HG03378 (cell line): ENCODE measurements around the gene ADORA2B.
"Not testable (repeated sequence)": the region's sequence is repeated elsewhere in the genome, so short reads cannot be mapped to it uniquely, and the experiment has no call there.

Source experiments
- ATAC-seq: cut with Tn5 transposase; IDR thresholded peaks from one replicate; pipeline ENCODE4 v1.9.1; 2021; ENCODE audit warnings: mild to moderate bottlenecking, moderate library complexity; ENCODE audit not compliant: unreplicated experiment

The ADORA2B gene

DNA sequence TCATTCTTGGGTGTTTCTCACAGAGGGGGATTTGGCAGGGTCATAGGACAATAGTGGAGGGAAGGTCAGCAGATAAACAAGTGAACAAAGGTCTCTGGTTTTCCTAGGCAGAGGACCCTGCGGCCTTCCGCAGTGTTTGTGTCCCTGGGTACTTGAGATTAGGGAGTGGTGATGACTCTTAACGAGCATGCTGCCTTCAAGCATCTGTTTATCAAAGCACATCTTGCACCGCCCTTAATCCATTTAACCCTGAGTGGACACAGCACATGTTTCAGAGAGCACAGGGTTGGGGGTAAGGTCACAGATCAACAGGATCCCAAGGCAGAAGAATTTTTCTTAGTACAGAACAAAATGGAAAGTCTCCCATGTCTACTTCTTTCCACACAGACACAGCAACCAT, 34.1 kb downstream of the ADORA2B start:
- ATAC-seq, result not testable (repeated sequence)

DNA sequence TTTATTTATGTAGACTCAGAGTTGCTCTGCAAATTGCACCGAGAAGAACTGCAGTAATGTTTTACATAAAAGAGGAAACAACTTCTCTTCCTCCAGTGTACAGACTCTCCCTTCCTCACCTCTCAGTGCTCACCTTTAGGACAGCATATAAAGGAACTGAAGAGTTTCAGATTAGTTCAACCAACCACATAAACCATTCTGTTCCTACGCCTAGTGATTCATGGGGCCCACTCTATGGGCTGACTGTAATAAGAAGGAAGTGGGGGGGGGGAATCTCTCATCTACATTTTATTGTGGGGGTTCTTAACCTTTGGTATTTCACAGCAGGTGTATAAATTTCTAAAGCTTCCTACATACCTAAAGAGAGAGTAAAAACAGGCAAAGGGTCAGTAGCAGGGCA, 36.3 kb downstream of the ADORA2B start:
- peak; percentile 92 for ATAC-seq

DNA sequence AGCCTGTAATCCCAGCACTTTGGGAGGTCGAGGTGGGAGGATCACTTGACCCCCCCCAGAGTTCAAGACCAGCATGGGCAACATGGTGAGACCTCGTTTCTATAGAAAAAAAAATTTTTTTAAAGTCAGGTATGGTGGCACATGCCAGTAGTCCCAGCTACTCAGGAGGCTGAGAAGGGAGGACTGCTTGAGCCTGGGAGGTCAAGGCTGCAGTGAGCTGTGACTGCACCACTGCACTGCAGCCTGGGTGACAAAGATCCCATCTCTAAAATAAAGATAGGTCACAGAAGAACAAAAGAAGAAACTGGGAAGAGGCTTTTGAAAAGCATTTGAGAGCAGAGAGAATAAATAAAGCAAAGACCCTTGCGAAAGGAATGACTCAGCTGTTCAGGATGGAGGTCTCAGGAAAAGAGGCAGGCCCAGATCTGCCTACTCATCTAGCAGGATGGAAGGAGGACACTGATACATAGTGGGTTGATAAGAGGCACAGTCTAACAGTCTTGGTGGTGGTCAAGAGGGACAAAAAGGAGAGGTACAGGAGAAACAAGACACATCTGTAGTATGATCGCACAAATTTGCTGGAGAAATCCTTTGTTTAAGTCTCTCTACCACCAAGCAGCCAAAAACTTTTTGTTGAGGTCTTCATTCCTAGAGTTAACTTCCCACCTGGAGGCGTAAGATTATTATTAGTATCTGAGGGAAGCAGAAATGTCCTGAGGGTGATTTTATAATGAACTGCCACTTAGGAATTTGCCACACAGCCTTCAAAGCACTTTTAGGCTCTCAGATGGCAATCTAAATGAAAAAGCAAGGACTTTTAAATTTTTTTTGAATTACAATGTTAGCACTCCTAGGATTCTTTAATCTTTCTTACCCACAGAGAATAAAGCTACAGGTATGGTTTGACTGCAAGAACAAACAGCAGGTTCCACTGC, 37.0 kb downstream of the ADORA2B start:
- ATAC-seq, result no peak

- ATAC-seq, result no peak
These were observed 51.4 kb downstream of the ADORA2B start for GRCh38 chr17:15996322-15996721.

DNA sequence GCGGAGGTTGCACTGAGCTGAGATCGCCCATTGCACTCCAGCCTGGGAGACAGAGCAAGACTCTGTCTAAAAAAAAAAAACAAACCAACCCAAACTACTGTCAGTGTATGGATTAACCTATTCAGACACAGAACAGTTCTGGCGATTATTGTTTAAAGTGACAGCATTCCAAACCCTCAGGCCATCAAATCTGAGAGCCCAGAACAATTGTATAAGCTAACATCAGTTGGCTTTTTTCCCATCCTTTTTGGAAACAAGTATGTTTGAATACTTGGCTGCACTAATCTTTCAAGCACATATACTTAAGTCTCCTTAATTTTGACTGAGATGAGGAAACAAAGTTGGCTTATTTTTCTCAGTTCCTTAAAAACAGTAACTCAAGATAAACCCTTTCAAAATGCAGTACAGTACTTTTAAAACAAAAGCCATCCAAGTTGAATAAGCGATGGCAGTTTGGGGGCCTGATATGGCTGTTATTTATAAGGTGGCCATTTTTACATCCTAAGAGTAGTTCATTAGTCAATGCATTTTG, 53.2 kb downstream of the ADORA2B start:
- no peak for ATAC-seq

GRCh38 chr17:15999141-15999973, 54.4 kb downstream of the ADORA2B start, which contains the start of the genes TTC19 and ZSWIM7:
TTC19 (plus strand) TSS chr17:15999824; CDS start chr17:15999849, 25 bp downstream.
ZSWIM7 (minus strand) TSS chr17:15999704; CDS start chr17:15999594, 110 bp downstream.
- ATAC-seq, result peak; percentile 86

- peak; percentile 18 for ATAC-seq
These were observed 55.3 kb downstream of the ADORA2B start for GRCh38 chr17:15999974-16000827.

GRCh38 chr17:16001226-16001897, 56.4 kb downstream of the ADORA2B start:
- ATAC-seq, result no peak

GRCh38 chr17:16002708-16003260, 57.9 kb downstream of the ADORA2B start:
- no peak for ATAC-seq

DNA sequence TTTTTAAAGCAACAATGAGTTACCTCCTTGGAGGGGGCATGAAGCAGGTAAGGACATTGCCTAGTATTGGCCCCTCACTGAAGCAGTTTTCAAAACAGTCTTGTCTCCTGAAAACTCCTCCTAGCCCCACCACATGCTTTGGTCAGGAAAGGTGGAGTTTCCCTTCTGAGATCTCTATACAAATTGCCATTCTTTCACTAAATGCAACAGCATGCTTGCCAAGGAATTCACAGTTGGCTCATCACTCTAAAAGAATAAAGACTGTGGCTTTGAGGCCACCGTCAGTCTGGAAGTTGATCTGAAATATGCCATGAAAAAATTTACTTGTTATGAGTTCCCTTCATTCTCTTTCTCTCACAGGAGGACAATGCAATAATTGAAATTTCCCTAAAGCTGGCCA, 58.9 kb downstream of the ADORA2B start:
- ATAC-seq, result no peak

GRCh38 chr17:16005636-16006035, 60.7 kb downstream of the ADORA2B start:
- ATAC-seq, result no peak

DNA sequence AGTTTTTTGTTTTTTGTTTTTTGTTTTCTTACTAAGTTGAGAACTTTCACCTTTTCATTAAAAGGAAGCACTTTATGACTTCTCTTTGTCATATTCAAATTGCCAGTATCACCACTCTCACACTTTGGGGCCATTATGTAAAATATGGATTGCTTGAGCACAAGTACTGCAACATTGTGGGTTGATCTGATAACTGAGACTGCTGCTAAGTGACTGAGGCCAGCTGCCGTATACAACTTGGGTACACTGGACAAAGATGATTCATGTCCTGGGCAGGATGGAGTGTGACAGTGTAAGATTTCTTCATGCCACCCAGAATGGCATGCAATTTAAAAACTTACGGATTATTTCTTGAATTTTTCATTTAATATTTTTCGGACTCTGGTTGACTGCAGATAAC, 62.5 kb downstream of the ADORA2B start:
- no peak for ATAC-seq

GRCh38 chr17:16013943-16014407, 69.0 kb downstream of the ADORA2B start:
- no peak for ATAC-seq

DNA sequence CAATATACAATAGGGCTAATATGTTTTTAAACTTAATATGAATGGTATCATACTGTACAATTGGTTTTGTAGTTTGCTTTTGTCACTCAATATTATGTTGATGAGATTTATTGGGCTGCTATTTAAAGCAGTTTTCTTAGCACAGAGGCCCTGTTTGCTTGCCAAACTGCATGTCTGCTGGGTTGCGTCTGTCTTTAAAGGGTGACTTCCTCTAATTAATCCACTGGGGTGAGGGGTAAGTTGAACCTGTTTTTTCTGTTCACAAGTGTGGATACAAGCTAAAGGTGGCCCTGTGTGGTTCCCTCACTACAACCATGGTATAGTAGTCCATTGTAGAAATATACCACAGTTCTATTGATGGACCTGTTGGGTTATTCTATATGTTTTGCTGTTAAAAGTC, 74.4 kb downstream of the ADORA2B start:
- no peak for ATAC-seq

DNA sequence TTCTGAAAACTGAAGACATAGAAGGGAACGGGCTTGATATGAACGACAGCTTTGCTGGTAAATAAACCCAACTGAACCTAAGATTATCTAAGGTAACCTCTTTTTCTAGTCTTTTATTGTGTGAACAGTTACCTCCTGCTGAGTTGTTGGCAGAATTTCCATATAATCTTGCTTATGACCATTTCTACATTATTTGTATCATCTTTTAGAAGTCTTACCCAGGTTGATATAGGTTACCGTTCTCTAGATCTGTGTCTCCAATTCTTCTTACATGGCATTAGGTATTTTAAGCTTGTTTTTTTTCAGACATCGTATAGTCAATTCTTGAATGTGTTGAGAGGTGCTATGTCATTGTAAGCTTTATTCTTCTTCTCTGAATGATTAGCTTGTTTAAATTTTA, 79.0 kb downstream of the ADORA2B start:
- no peak for ATAC-seq

DNA sequence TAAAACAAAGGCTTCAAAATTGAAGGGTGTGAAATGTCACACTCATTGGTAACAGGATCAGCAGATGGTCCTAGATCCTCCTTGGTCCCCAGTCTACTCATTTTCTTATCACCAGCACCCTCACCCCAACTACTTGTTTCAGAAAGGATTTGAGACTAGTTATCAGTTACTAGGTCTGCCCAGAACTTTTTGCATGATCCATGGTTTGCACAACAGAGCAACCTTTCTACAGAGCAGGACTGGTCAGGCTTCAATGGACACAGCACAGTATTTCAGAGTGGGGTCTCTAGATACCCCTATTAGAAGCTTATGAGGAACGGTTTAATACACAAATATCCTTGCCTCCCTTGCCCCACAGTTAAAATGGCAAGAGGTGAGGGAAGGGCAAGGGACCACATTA, 80.3 kb downstream of the ADORA2B start:
- no peak for ATAC-seq
